Heart right ventricle (tissue), 16 donors: ENCODE data around the gene PTPRN. TPM values are rescaled to one million over a fixed set of nuclear protein-coding genes. Genes with fewer than 3 reads are reported as not detected.
"Not testable (repeated sequence)": the region's sequence is repeated elsewhere in the genome, so short reads cannot be mapped to it uniquely, and the experiment has no call there.

ENCODE experiments used
- ATAC-seq, 8 donors: fragments of 200-7000 bp; cut with Tn5 transposase; one replicate each; pipeline ENCODE4 v1.9.1; 2020; ENCODE audit warnings: mild to moderate bottlenecking in 8 of 8, moderate library complexity in 8 of 8, moderate number of reproducible peaks in 1 of 8
- DNase-seq, 2 donors: peaks; one replicate each; pipeline ENCODE4 v3.0.0-alpha.2; 2020
- H3K27ac ChIP-seq, 10 donors: fragments of 200-600 bp; sonication (generic) in 2 of 10; one replicate each; pipeline versions ENCODE4 v1.5.0 to v1.8.0; 2020 to 2022; ENCODE audit warnings: mild to moderate bottlenecking in 3 of 10
- H3K27me3 ChIP-seq, 7 donors: fragments of 200-600 bp; one replicate each; pipeline ENCODE4 v1.8.0; 2021 to 2022; ENCODE audit warnings: mild to moderate bottlenecking in 2 of 7
- H3K36me3 ChIP-seq, 9 donors: fragments of 200-600 bp; sonication (generic) in 1 of 9; one replicate each; pipeline versions ENCODE4 v1.5.0 to v1.8.0; 2020 to 2022; ENCODE audit warnings: mild to moderate bottlenecking in 2 of 9
- H3K4me1 ChIP-seq, 9 donors: fragments of 200-600 bp; sonication (generic) in 1 of 9; one replicate each; pipeline versions ENCODE4 v1.5.0 to v1.8.0; 2020 to 2022; ENCODE audit warnings: mild to moderate bottlenecking in 4 of 9
- H3K4me3 ChIP-seq, 10 donors: fragments of 200-600 bp; sonication (generic) in 2 of 10; one replicate each; pipeline versions ENCODE4 v1.5.0 to v1.8.0; 2020 to 2022; ENCODE audit warnings: mild to moderate bottlenecking in 7 of 10, moderate library complexity in 2 of 10
- H3K9me3 ChIP-seq, 11 donors: fragments of 200-600 bp in 10 of 11; sonication (generic) in 2 of 11; one replicate each; pipeline versions ENCODE4 v1.5.0 to v1.8.0; 2013 to 2022; ENCODE audit warnings: mild to moderate bottlenecking in 2 of 11, control low read depth in 1 of 11, moderate library complexity in 1 of 11
- WGBS, 2 donors: extraction: QIAGEN DNeasy Blood & Tissue Kit; methylation state at CpG; one replicate each; pipeline ENCODE4 v1.1.7; 2013; ENCODE audit warnings: inconsistent platforms in 1 of 2; 5-methylcytosine and 5-hydroxymethylcytosine counted together
- intact Hi-C, 10 donors: fragments of 100-400 bp; cut with DNase I; formaldehyde crosslinking; loops; one replicate each; pipeline versions ENCODE4 v1.11.1 to v1.14.2; 2022
- polyA plus RNA-seq, 2 donors: library from polyadenylated mRNA; stranded (reverse); fragments of 200-250 nt; gene quantifications; one replicate each; pipeline ENCODE4 v1.2.3, GENCODE V29; 2013
- total RNA-seq, 10 donors: library from RNA; stranded (reverse); fragmentation: NEBNext Ultra II Directional in 3 of 10; extraction: Animal tissue kit (Norgen Biotek cat#: 25700) in 3 of 10; gene quantifications; one replicate each; pipeline versions ENCODE4 v1.2.1 to v1.2.4, GENCODE V29; 2021 to 2023
- TF ChIP-seq, protein P1 (sequence below), 9 donors: fragments of 200-600 bp; sonication (generic) in 2 of 9; IDR thresholded peaks; one replicate each; pipeline versions ENCODE4 v1.5.0 to v1.8.0; 2021 to 2022; ENCODE audit warnings: antibody characterized with exemption in 9 of 9, mild to moderate bottlenecking in 5 of 9, moderate library complexity in 1 of 9
- donor health status: Arrhythmogenic right ventricular cardiomyopathy.
- donor health status: ischemic (EF 13 %, LVEDD 7.1; RV severe dilation, severe dysfunction).
- donor health status: healthy with polysubstance abuse.
- donor health status: DM: no; HTN: yes; CAD: no.
- donor health status: DM: no; HTN: no; CAD: no.
- donor health status: ischemic (EF 25% LVEDD 6.9; RV normal size, moderate dysfunction).
- donor health status: ischemic (EF 25% LVEDD 5.7; RV mildly dilated, moderate dysfunction).
- donor health status: healthy.
- donor health status: DM: yes; HTN: yes; CAD: no.
- donor health status: Ischemic cardiomyopathy.
- donor health status: ischemic (EF 35%, LVEDD 5.7; RV mildly dilated, moderate dysfunction).
- donor health status: nonischemic (EF 11% LVEDD 7.7; RV severe dilation, severe dysfunction).
- donor health status: DM: yes; HTN: yes; CAD: no.
- donor health status: PGD.
- donor health status: ischemic (EF 29% LVEDD 5.4; RV normal size, mild dysfunction).
- donor health status: nonischemic (EF 23%, LVEDD 6.1; RV moderate dilation, normal function).

The PTPRN gene
- total and polyA plus RNA-seq, 12 donors = 0.09 to 0.51 (median 0.31) TPM; not detected in 5

DNA sequence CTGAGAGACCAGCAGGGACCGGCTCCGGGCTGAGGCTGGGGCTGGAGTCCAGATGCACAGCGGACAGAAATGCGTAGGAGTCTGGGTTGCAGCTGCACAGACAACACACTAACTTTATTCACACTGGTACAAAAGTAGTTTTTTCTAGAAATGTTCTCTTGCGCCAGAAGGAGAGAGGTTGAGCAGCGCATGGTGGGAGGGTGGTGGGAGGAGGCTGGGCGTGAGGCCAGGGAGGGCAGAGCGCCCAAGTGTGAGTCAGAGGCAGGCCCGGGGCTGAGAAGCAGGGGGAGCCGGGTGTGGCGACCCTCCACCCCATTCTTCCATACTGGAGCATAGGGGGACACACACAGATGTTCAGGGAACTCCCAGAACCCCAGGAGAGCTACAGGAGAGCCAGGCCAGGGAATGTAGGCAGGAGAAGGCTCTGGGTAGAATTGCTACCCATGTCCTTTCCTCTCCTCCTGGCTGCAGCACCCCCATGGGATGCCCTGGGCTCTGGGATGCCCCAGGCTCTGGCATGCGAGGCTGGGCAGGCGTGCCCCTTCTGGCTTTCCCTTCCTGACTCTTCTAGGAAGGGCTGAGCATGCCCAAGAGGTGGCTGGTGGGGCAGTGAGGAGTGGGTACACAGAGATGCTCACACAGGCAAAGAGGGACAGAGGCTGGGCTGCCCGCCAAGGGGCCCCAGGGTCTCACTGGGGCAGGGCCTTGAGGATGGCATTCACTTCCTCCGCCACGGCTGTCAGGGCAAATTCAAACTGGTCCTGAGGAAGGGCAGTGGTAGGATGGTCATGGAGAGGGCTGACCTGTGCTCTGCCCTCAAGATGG, 19.5 kb downstream of the PTPRN start:
- H3K4me3 ChIP-seq = no peak overlapping the region
- H3K27ac ChIP-seq = peak overlapping the region in 8 of 10 donors; percentile 18 to 76 (median 59)
- 43 to 45% methylated on average over 16 of the region's 16 CpGs for WGBS, 2 donors
- H3K4me1 ChIP-seq = peaks cover 0 to 32% (median 8%) of the 10 kb centered on the region in 9 donors
- TF ChIP-seq, protein P1, sequence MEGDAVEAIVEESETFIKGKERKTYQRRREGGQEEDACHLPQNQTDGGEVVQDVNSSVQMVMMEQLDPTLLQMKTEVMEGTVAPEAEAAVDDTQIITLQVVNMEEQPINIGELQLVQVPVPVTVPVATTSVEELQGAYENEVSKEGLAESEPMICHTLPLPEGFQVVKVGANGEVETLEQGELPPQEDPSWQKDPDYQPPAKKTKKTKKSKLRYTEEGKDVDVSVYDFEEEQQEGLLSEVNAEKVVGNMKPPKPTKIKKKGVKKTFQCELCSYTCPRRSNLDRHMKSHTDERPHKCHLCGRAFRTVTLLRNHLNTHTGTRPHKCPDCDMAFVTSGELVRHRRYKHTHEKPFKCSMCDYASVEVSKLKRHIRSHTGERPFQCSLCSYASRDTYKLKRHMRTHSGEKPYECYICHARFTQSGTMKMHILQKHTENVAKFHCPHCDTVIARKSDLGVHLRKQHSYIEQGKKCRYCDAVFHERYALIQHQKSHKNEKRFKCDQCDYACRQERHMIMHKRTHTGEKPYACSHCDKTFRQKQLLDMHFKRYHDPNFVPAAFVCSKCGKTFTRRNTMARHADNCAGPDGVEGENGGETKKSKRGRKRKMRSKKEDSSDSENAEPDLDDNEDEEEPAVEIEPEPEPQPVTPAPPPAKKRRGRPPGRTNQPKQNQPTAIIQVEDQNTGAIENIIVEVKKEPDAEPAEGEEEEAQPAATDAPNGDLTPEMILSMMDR (IDR thresholded peaks at IDR 0.05) = no peak
- no peaks in the 10 kb centered on the region for H3K27me3 ChIP-seq
- DNase-seq (peak; percentile 62 to 76), ATAC-seq (peak; percentile 51 to 78 (median 70))
- no peaks in the 10 kb centered on the region for H3K9me3 ChIP-seq
- intact Hi-C loops = loop anchor here in 6 of 10 donors (5.0 to 10.0 kb wide), 3 partner anchors 65 to 235 kb away; partner anchors contain the start of genes CNPPD1 (in 3 of the 6), RETREG2 (in 3 of the 6), ANKZF1 (in 1 of the 6) and ATG9A (in 1 of the 6)
- peaks cover 0 to 22% (median 11%) of the 10 kb centered on the region in 9 donors for H3K36me3 ChIP-seq

DNA sequence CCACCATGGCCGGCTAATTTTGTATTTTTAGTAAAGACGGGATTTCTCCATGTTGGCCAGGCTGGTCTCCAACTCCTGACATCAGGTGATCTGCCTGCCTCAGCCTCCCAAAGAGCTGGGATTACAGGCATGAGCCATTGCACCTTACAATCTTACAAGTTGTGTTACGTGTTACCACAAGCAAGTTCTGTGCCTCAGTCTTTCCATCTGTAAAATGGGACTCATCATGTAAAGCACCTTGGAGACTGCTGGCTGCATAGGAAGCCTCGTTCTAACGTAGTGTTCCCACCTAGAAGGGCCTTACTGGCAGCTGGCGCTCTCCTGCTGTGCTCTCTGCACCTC, 20.0 kb downstream of the PTPRN start:
- Histone ChIP-seq H3K9me3 (no peaks in the 10 kb centered on the region), H3K27ac (peak overlapping the region in 8 of 10 donors; percentile 18 to 71 (median 49)), H3K4me1 (peaks cover 0 to 31% (median 4%) of the 10 kb centered on the region in 9 donors), H3K27me3 (no peaks in the 10 kb centered on the region), H3K36me3 (peaks cover 0 to 27% (median 16%) of the 10 kb centered on the region in 9 donors), H3K4me3 (no peak overlapping the region)
- DNase-seq = no peak
- 66 to 71% methylated on average over 6 of the region's 6 CpGs for WGBS, 2 donors
- intact Hi-C loops = no loop called here
- TF ChIP-seq, protein P1 (IDR thresholded peaks at IDR 0.05) = no peak
- ATAC-seq = no peak

DNA sequence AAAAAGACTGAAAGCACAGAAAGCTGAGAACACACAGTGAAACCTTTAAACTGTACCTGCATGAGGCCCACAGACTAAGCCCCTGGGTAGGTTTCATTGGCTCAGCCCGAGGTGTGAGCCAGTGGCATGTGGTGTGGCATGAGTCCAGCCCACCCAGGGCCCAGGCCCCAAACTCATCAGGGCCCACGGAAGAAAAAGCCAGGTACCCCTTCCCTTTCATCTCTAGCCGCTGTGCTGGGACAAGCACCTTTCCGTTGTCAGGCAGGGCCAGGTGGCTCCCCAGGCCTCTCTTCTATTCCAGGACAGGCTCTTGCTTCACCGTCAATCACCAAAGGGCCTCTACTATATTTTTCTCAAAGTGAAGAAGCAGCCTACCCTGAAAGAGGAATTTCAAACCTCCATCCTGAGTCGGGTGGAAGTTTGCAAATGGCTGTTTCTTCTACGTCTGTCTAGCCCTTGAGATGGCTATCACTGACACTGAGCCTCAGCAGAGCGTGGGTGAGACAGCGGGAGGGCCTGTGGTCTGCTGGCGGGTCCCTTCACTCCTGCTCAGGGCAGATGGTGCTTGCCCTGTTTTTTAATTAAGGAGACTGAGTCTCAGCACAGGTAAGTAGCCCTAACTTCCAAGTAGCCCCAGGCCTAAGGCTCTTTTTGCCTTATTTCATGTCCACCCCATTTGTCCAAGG, 21.5 kb downstream of the PTPRN start:
- 80% methylated on average over 10 of the region's 10 CpGs for WGBS, 2 donors
- TF ChIP-seq, protein P1 (IDR thresholded peaks at IDR 0.05) = no peak
- H3K4me1 ChIP-seq = peaks cover 0 to 31% (median 0%) of the 10 kb centered on the region in 9 donors
- no peaks in the 10 kb centered on the region for H3K27me3 ChIP-seq
- no peak for DNase-seq
- H3K9me3 ChIP-seq = no peaks in the 10 kb centered on the region
- ATAC-seq = no peak
- no peak overlapping the region for H3K4me3 ChIP-seq
- peak overlapping the region in 1 of 10 donors; percentile 25 for H3K27ac ChIP-seq
- intact Hi-C loops = no loop called here
- H3K36me3 ChIP-seq = peaks cover 0 to 42% (median 28%) of the 10 kb centered on the region in 9 donors

DNA sequence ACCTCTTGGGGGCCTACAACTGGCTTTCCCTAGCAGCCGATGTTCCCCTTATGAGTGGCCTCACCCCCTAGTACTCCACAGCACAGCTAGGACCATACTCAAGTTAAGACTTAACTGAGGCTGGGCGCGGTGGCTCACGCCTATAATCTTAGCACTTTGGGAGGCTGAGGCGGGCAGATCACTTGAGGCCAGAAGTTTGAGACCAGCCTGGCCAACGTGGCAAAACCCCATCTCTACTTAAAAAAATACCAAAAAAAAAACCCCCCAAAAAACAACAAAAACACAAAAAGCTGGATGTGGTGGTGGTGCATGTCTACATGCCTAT, 22.1 kb downstream of the PTPRN start:
- ATAC-seq, intact Hi-C loops, DNase-seq, H3K9me3 ChIP-seq, H3K4me3 ChIP-seq, H3K27me3 ChIP-seq: not testable (repeated sequence)
- WGBS, 2 donors = 83 to 92% methylated on average over 6 of the region's 6 CpGs
- peaks cover 0 to 48% (median 34%) of the 10 kb centered on the region in 9 donors for H3K36me3 ChIP-seq
- H3K4me1 ChIP-seq = peaks cover 0 to 38% (median 0%) of the 10 kb centered on the region in 9 donors
- H3K27ac ChIP-seq = peak overlapping the region in 2 of 10 donors; percentile 25
